GM12891 (cell line): ENCODE measurements around the gene PEAK1.

Source experiments
- DNase-seq: peaks from one replicate; pipeline ENCODE4 v3.0.0; 2011; ENCODE audit warnings: low spot score; ENCODE audit not compliant: insufficient read length
- FAIRE-seq: peaks from 2 replicates; lab custom pipeline; 2011; peaks lifted over from hg19 to GRCh38; lab: Jason Lieb, UNC
- PAX5 ChIP-seq: IDR thresholded peaks from 2 replicates; pipeline ENCODE4 v1.6.1; 2011; ENCODE audit warnings: low read length, moderate library complexity, mild to moderate bottlenecking; ENCODE audit not compliant: insufficient read depth, severe bottlenecking
- POLR2A ChIP-seq: IDR thresholded peaks from 2 replicates; pipeline ENCODE4 v1.6.1; 2011; ENCODE audit warnings: low read depth, low read length, control low read depth
- POLR2AphosphoS5 ChIP-seq: IDR thresholded peaks from 2 replicates; pipeline ENCODE4 v1.6.1; 2011; ENCODE audit warnings: low read depth, low read length, control low read depth
- POU2F2 ChIP-seq: IDR thresholded peaks from 2 replicates; pipeline ENCODE4 v1.6.1; 2011; ENCODE audit warnings: low read depth, mild to moderate bottlenecking, control low read depth, low read length, moderate library complexity
- SPI1 ChIP-seq: IDR thresholded peaks from 2 replicates; pipeline ENCODE4 v1.6.1; 2011; ENCODE audit warnings: low read depth, low read length, control low read depth
- TAF1 ChIP-seq: IDR thresholded peaks from 2 replicates; pipeline ENCODE4 v1.6.1; 2011; ENCODE audit warnings: low read depth, low read length, control low read depth

PEAK1 gene

DNA sequence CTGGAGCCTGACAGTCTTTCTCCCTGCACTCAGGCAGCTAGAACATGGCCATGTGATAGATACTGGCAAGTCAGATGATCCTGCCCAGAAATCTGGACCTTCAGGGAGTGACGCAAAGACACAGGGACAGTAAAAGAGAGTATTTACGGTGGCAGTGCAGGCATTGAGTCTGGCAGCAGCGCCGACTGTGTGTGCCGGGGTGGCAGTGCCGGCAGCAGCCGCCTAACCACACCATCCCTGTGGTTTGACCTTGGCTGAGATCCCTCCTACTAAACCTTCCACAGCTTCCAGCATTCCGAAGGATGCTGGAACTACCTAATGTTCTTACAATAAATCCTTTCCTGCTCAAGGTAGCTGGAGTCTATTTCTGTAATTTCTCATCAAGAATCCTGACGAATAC, 344.4 kb downstream of the PEAK1 start:
- TF ChIP-seq POLR2AphosphoS5 (no peak), PAX5 (no peak), SPI1 (no peak), POU2F2 (no peak), POLR2A (no peak), TAF1 (no peak)
- FAIRE-seq: no peak
- no peak for DNase-seq

DNA sequence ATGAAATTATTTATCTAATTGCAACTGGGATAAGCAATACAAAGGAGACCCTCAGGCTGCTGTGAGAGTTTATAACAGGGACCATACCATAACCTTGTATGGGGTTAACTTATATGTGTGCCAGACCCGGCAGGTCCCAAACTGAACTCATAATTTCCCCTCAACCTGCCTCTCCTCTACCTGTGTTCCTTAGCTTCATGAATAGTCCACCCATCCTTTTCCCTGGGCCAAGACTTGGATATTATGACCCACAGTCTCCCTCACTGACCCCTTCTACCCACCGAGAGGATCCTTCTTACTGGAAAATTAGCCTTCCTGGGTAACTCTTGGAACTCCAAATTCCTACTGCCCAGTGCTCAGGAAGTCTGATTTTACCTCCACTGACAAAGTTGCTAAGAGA, 345.6 kb downstream of the PEAK1 start:
- FAIRE-seq (no peak), DNase-seq (no peak)
- no peak for TF ChIP-seq SPI1
- no peak for TF ChIP-seq TAF1
- no peak for TF ChIP-seq POU2F2
- TF ChIP-seq PAX5: no peak

DNA sequence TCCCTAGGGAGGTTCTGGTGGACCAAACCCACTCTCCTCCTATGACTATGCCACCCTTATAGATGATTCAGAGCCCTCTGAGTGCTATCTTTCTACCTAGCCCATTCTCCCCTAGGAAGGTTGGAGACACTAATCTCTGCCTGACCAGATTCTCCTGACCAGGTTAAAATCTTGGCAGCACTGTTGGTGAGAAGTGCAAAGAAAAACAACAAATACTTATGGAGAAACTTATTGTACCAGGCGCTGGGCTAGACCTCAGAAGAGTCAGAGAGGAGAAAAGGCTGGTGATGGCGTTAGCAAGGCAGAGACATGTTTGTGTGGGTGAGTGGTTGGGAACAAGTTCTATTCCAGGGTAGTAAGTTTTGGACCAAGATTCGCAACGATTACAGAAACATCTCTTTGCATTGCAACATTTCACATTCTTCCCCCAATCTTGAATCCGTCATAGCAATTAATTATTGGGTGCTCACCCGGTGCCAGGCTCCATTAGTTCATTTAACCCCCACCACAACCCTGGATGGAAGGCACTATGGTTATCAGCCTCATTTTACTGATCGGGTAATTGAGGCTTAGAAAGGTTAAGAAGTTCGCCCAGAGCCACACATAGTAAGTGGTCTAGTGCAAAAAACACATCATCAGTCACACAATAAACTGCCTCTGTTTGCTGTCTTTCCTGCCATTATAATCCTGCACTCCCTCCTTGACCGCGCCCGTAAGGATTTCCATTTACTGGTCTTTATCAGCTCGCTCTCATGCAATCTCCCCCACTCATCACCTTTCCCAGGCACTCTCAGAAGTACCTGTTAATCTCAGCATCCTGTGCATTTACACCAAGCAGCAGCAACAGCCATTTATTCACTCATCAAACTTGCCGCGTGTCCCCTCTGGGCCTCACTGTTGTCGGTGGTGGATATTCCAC, 348.3 kb downstream of the PEAK1 start:
- FAIRE-seq: no peak
- no peak for DNase-seq
- TF ChIP-seq POU2F2 (no peak), TAF1 (no peak)

DNA sequence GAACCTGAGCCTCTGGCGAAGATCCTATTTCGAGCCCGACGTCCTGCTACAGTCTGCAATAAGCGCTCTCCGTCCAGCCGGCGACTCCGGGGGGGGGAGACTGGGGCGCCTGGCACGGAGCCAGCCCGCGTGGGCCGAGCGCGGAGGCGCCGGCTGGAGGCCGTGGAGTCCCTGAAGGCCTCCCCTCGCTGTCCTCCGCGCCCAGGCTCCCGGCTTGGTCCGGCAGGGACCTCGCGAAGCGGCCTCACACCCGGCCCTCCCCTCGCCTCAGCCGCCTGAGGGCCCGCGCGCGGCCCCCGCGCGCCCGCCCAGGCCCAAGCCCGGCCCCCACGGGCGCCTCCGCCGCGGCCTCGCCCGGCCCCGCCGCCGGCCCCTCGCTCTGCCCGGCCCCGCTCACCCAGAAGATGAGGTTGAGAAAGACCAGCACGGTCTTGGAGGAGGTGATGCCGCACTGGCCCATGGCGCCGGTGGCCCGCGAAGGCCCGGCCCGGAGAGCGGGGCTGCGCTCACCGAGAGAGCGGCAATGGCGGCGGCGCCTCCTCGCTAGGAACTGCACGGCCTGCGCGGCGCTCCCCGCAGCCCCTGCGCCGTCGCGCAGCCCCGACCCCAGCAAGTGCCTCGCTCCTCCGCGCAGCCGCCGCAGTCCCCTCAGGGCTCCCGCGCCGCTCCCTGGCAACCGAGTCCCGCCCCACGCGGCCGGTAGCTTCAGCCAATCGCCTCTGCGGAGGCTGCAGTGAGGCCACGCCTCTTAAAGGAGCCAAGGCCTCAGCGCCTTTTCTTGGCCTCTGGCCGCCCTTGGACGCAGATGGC, 349.2 kb downstream of the PEAK1 start, which contains the start of gene TSPAN3:
TSPAN3 (minus strand) TSS at position 615 of the 810 bp plus-strand sequence; CDS start at position 460, 155 bp downstream.
- FAIRE-seq (peak; percentile 95), DNase-seq (peak; percentile 87)
- TF ChIP-seq PAX5 (no peak), POU2F2 (no peak), POLR2AphosphoS5 (peak; percentile 64; the same call in 1 of the 2 replicates), POLR2A (peak; percentile 55; the same call in 1 of the 2 replicates), TAF1 (peak; percentile 67), SPI1 (no peak)

DNA sequence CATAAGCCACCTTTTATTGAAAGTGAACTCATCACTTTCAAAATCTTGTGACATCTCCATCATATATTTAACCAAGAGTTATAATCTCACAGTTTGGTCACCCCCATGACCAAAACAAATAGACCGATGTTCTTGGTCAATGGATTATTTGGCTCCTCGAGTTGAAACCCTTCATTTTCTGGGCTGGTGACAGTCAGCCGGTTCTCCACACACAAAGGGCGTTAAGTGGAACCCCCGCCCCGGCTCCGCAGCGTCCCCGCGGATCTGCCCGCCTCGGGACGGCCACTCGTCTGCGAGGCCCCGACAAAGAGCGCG, 349.8 kb downstream of the PEAK1 start:
- TF ChIP-seq POLR2AphosphoS5: no peak
- TF ChIP-seq SPI1: no peak
- no peak for TF ChIP-seq TAF1
- no peak for TF ChIP-seq POU2F2
- no peak for TF ChIP-seq POLR2A
- TF ChIP-seq PAX5: no peak
- DNase-seq (no peak), FAIRE-seq (no peak)

DNA sequence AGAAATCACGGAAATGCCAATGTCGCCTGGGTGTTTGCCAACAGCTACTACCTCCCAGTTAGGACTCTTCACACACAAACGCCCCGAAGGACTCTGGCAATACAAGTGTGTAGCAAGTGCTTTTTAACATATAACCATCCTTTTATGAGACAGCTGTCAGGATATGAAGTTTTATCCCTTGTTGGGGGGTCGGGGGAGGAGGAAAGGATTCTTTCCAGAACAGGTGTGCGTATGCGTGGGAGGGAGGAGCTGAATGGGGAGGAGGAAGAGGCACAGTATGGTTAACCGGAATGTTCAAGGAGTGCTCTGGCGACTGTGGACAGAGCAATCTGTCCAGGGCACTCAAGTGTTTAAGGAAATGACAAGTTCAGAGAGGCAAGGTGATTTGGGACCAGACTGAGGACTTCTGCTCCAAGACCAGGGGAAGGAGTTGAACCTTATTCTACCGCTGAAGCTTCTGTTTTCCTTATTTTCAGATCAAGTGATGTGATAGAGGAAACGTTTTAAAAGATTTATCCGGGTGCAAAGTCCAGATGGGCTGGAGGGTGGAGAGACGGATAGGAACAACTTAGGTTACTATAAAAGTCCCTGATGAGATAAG, 350.3 kb downstream of the PEAK1 start:
- TF ChIP-seq POLR2A (no peak), POLR2AphosphoS5 (no peak), PAX5 (no peak), SPI1 (no peak), POU2F2 (no peak)
- no peak for DNase-seq
- no peak for FAIRE-seq

DNA sequence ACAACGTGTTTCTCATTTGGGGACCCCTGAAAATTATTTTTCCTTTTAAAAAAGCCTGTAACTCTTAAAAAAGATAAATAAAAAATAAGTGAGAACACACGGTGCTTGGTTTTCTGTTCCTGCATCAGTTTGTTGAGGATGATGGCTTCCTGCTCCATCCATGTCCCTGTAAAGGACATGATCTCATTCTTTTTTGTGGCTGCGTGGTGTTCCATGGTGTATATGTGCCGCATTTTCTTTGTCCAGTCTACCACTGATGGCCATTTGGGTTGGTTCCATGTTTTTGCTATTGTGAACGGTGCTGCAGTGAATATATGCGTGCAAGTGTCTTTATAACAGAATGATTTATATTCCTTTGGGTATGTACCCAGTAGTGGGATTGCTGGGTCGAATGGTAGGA, 351.3 kb downstream of the PEAK1 start:
- no peak for TF ChIP-seq TAF1
- DNase-seq (no peak), FAIRE-seq (no peak)

DNA sequence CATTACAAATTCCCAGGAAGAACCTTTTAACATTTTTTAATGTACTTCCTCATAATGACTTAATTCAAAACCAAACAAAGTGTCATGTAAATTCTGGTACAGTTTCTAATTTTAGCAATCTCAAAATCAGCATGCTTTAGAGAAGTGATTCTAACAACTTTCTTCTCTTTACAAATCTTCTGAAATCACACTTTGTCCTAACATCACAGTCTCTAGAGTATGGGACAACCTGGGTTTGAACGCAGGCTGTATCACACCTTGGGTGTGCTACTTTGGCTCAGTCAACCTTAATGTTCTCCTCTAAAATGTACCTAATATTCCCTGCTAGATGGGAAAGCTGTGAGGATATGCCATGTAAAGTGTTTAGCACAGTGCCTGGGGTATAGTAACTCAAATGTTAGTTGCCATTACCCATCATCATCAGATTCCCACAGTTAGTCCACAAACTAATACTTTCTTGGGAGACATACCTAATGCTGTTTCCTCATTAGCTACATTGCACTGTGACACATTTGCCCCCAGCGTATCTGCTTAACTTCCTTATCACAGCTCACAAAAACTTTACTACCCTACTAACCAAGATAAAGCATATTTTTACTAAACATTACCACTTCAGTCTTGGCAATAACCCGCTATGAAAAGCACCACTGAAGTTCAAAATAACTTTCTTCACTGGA, 352.1 kb downstream of the PEAK1 start:
- TF ChIP-seq PAX5 (no peak), SPI1 (peak; percentile 68), POU2F2 (no peak)
- peak; percentile 72 for FAIRE-seq

DNA sequence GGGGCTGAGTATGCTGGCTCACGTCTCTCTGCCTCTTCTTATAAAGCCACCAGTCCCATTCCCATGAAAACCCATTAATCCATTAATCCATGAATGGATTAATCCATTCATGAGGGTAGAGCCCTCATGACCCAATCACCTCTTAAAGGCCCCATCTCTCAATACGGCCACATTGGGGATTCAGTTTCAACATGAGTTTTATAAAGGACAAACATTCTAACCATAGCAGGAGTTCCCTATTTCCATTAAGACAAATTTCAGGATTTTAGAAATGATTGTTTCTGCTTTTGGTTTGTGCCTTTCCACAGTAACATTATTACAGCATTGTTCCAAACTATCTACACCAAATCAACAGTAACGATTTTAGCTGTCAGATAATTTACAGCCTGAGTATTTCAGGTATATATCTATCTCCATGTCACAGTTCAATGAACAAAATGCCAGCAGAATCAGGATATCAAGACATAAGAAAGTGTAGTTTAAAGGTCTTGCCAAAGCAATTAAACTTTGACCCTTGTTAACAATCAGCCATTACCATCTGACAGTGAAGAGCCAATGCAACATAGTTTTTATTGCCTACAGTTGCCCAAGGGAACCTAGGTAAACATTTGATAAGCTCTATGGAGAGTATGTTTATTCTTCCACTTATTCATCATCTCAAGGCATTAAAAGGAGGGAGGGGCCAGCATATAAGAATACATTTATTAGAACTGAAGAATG, 352.8 kb downstream of the PEAK1 start:
- no peak for TF ChIP-seq POU2F2
- 0 out of 2 replicates have a peak, but pooled peaks have one; percentile 7 for TF ChIP-seq SPI1
- no peak for TF ChIP-seq TAF1
- no peak for TF ChIP-seq POLR2AphosphoS5
- no peak for TF ChIP-seq POLR2A
- peak; percentile 41 for FAIRE-seq
- DNase-seq: no peak

More for the DNA sequence above, 352.1 kb downstream of the PEAK1 start:
- DNase-seq: no peak
